Mammary microvascular endothelial cell (primary cell): ENCODE data around the gene DEFB110. TPM values are rescaled to one million over a fixed set of nuclear protein-coding genes. Genes with fewer than 3 reads are reported as not detected.

Experiments used
- total RNA-seq: library from RNA; depleted of rRNA; stranded (reverse); fragments of >200 nt; gene quantifications from 2 replicates; pipeline ENCODE4 v1.2.3, GENCODE V29; 2015

DEFB110 gene
- total RNA-seq, result not detected in 2 replicates

DNA sequence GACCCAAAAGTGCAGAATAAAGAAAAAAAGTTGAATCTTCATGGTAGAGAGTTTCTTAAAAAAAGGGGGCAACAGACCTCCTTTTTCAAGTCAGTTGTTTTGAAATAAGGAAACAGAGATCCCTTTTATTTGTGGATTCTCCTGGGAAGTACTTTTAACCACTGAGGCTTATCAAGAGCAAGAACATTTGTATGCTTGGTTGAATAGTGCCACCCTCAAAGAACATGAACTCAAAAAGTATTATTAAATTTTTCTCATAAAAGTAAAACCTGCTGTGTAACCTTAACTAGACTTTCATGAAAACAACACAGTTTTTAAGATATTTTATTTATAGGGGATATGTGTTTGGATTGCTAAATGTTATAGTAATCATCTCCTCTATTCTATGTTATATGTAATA lies at the start of gene DEFB110:
DEFB110 (minus strand) TSS at position 101 of the 400 bp plus-strand sequence; CDS start at position 42, 59 bp downstream.

DNA sequence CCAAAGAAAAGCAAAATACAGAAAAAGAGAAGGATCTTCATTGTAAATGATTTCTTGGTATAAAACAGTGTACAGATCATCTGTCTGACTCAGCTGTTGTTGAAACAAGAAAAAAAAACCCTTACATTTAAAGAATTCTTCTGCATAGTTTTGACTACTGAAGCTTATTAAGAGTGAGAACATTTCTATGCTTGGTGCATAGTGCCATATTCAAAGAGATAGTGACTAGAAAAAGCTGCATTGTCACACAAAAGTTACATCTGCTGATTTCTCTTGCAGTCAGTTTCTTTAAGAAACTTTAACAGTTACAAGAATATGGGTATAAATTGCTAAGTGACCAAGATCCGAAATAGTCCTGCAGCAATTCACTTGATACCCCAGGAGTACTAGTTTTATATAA lies 28.0 kb upstream of the DEFB110 start, which contains the start of gene DEFB112:
DEFB112 (minus strand) TSS at position 101 of the 400 bp plus-strand sequence; CDS start at position 41, 60 bp downstream.

DNA sequence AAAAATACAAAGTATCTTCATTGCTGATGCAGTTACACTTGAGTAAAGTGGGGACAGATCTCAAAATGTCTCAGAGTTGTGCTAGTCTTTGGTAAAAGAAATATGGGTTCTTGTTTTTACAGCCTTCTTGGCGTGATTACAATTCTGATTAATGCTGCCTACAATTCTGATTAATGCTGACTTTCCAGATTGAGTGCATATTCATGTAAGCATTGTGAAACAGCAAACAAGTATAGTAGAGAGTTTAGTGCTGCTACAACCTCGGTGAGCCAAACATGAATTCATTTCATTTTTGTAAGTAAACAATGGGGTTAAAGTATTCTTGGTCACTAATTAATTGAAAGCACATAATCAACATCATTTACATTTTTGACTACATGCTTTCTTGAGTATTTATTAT lies 52.2 kb downstream of the DEFB110 start, which contains the start of gene DEFB113:
DEFB113 (minus strand) TSS at position 21 of the 400 bp plus-strand sequence; CDS start at position 21, 0 bp downstream.

Other genes starting within 250 kb of the DEFB110 start
- not detected in 2 replicates for gene PGK2, start 234.7 kb downstream of the DEFB110 start, total RNA-seq
- not detected in 2 replicates for gene CRISP1, start 155.5 kb downstream of the DEFB110 start, total RNA-seq
- not detected in 2 replicates for gene DEFB114, start 57.8 kb downstream of the DEFB110 start, total RNA-seq
- gene DEFB113, start 52.4 kb downstream of the DEFB110 start, total RNA-seq, result not detected in 2 replicates
- gene DEFB112, start 27.9 kb upstream of the DEFB110 start, total RNA-seq, result not detected in 2 replicates